IMR-90 (cell line): ENCODE measurements around the gene KCNQ1. TPM values are rescaled to one million over a fixed set of nuclear protein-coding genes. Genes with fewer than 3 reads are reported as not detected.

Source experiments
- ATAC-seq: fragments of 200-7000 bp; cut with Tn5 transposase; 2 replicates; pipeline ENCODE4 v1.9.1; 2020; ENCODE audit warnings: low read depth, mild to moderate bottlenecking, moderate library complexity
- BruUV-seq: library from RNA; stranded (reverse); fragments of 400-500 nt; replicated peaks from 2 replicates; lab custom pipeline; 2021; lab: Mats Ljungman, UMichigan
- CTCF ChIA-PET: fragments of 300-600 bp; formaldehyde crosslinking; extraction: SDS; loops from one replicate; lab custom pipeline; 2021; ENCODE audit warnings: antibody characterized with exemption; lab: Yijun Ruan, JAX
- POLR2A ChIA-PET: fragments of 300-600 bp; sonication (Branson Sonifier 250); formaldehyde crosslinking; loops from one replicate; lab custom pipeline; 2022; ENCODE audit warnings: antibody characterized with exemption; ENCODE audit not compliant: unreplicated experiment; lab: Charles Lee
- DNase-seq: peaks from one replicate; pipeline ENCODE4 v3.0.0; 2013
- H2AFZ ChIP-seq: replicated peaks from 2 replicates; pipeline ENCODE3; 2013; ENCODE audit warnings: low read length, mild to moderate bottlenecking; ENCODE audit not compliant: poor library complexity
- H2AK5ac ChIP-seq: 2 replicates; pipeline ENCODE4 v1.6.1; 2013; ENCODE audit warnings: low read depth, low read length, inconsistent platforms
- H2AK9ac ChIP-seq: replicated peaks from 2 replicates; pipeline ENCODE3; 2013; ENCODE audit warnings: mild to moderate bottlenecking, low read depth, low read length, moderate library complexity; ENCODE audit not compliant: poor library complexity
- H2BK120ac ChIP-seq: 2 replicates; pipeline ENCODE4 v1.6.1; 2013; ENCODE audit warnings: low read depth, low read length, inconsistent platforms
- H2BK15ac ChIP-seq: 3 replicates; pipeline ENCODE4 v1.6.1; 2013; ENCODE audit warnings: low read depth, low read length, inconsistent platforms
- H2BK20ac ChIP-seq: 2 replicates; pipeline ENCODE4 v1.6.1; 2013; ENCODE audit warnings: low read depth, mild to moderate bottlenecking, inconsistent platforms, low read length, moderate library complexity
- H2BK5ac ChIP-seq: 2 replicates; pipeline ENCODE4 v1.6.1; 2013; ENCODE audit warnings: mild to moderate bottlenecking, low read depth, low read length, inconsistent platforms; ENCODE audit not compliant: poor library complexity, severe bottlenecking
- H3K14ac ChIP-seq: replicated peaks from 2 replicates; pipeline ENCODE4 v1.6.1; 2013; ENCODE audit warnings: low read depth, low read length, inconsistent platforms
- H3K18ac ChIP-seq: 2 replicates; pipeline ENCODE4 v1.6.1; 2013; ENCODE audit warnings: low read depth, low read length, control low read depth
- H3K23ac ChIP-seq: 2 replicates; pipeline ENCODE4 v1.6.1; 2013; ENCODE audit warnings: low read depth, low read length, inconsistent platforms
- H3K27ac ChIP-seq: 2 replicates; pipeline ENCODE4 v1.5.1; 2013; ENCODE audit warnings: mild to moderate bottlenecking, control low read depth, low read length; ENCODE audit not compliant: insufficient read depth
- H3K27me3 ChIP-seq: 2 replicates; pipeline ENCODE4 v1.6.1; 2013; ENCODE audit warnings: low read length; ENCODE audit not compliant: control insufficient read depth, insufficient read depth
- H3K36me3 ChIP-seq: 2 replicates; pipeline ENCODE4 v1.6.1; 2013; ENCODE audit warnings: low read length, mixed read lengths; ENCODE audit not compliant: control insufficient read depth, insufficient read depth
- H3K4ac ChIP-seq: 2 replicates; pipeline ENCODE4 v1.6.1; 2013; ENCODE audit warnings: low read depth, low read length, inconsistent platforms
- H3K4me1 ChIP-seq: 2 replicates; pipeline ENCODE4 v1.6.1; 2013; ENCODE audit warnings: low read length, mixed read lengths; ENCODE audit not compliant: control insufficient read depth, insufficient read depth
- H3K4me2 ChIP-seq: 2 replicates; pipeline ENCODE4 v1.6.1; 2013; ENCODE audit warnings: low read depth, mild to moderate bottlenecking, control low read depth, low read length, moderate library complexity
- H3K4me3 ChIP-seq: 2 replicates; pipeline ENCODE4 v1.5.1; 2013; ENCODE audit warnings: low read depth, mild to moderate bottlenecking, control low read depth, low read length, moderate library complexity; ENCODE audit not compliant: insufficient read depth
- H3K56ac ChIP-seq: 2 replicates; pipeline ENCODE4 v1.6.1; 2013; ENCODE audit warnings: low read length, inconsistent platforms; ENCODE audit not compliant: insufficient read depth; ENCODE audit errors: extremely low read depth
- H3K79me1 ChIP-seq, 2 experiments: 2 replicates each; pipeline ENCODE4 v1.6.1; 2013; ENCODE audit warnings: low read length in 2 of 2, inconsistent platforms in 1 of 2, low read depth in 1 of 2
- H3K9ac ChIP-seq: 2 replicates; pipeline ENCODE4 v1.6.1; 2013; ENCODE audit warnings: low read depth, low read length, control low read depth
- H3K9me1 ChIP-seq: 2 replicates; pipeline ENCODE4 v1.6.1; 2013; ENCODE audit warnings: low read length, inconsistent platforms; ENCODE audit not compliant: insufficient read depth
- H3K9me3 ChIP-seq: 2 replicates; pipeline ENCODE4 v1.6.1; 2013; ENCODE audit warnings: low read length; ENCODE audit not compliant: control insufficient read depth, insufficient read depth
- H4K20me1 ChIP-seq: 2 replicates; pipeline ENCODE4 v1.6.1; 2013; ENCODE audit warnings: low read length, inconsistent platforms; ENCODE audit not compliant: insufficient read depth
- H4K5ac ChIP-seq: 2 replicates; pipeline ENCODE4 v1.6.1; 2013; ENCODE audit warnings: mild to moderate bottlenecking, low read depth, low read length, control low read depth
- H4K8ac ChIP-seq, 2 experiments: 2 replicates each; pipeline ENCODE4 v1.6.1; 2013; ENCODE audit warnings: low read depth in 2 of 2, low read length in 2 of 2, control low read depth in 1 of 2, inconsistent platforms in 1 of 2
- H4K91ac ChIP-seq: 2 replicates; pipeline ENCODE4 v1.6.1; 2013; ENCODE audit warnings: low read depth, low read length, inconsistent platforms; ENCODE audit not compliant: insufficient read depth
- BHLHE40 ChIP-seq: fragments of 150-350 bp; IDR thresholded peaks from 2 replicates; pipeline ENCODE4 v1.6.1; 2016; ENCODE audit warnings: mild to moderate bottlenecking, low read depth, low read length
- CHD1 ChIP-seq: IDR thresholded peaks from 2 replicates; pipeline ENCODE4 v1.6.1; 2012; ENCODE audit warnings: low read depth, low read length, improper control_type of control experiment
- CTCF ChIP-seq: conservative IDR thresholded peaks from 2 replicates; pipeline ENCODE4 v1.5.1; 2012; ENCODE audit warnings: mild to moderate bottlenecking, low read depth, low read length, improper control_type of control experiment
- ELK1 ChIP-seq: fragments of 150-350 bp; IDR thresholded peaks from 2 replicates; pipeline ENCODE4 v1.6.1; 2016; ENCODE audit warnings: low read depth, mild to moderate bottlenecking, low read length, moderate library complexity, borderline replicate concordance
- FOS ChIP-seq: fragments of 150-350 bp; IDR thresholded peaks from 2 replicates; pipeline ENCODE4 v1.6.1; 2016; ENCODE audit warnings: low read depth, low read length
- MAFK ChIP-seq: IDR thresholded peaks from 2 replicates; pipeline ENCODE4 v1.6.1; 2012; ENCODE audit warnings: low read depth, low read length, improper control_type of control experiment
- MAZ ChIP-seq: IDR thresholded peaks from 2 replicates; pipeline ENCODE4 v1.6.1; 2012; ENCODE audit warnings: low read depth, mild to moderate bottlenecking, low read length, improper control_type of control experiment, moderate library complexity, borderline replicate concordance
- MXI1 ChIP-seq: IDR thresholded peaks from 2 replicates; pipeline ENCODE4 v1.6.1; 2012; ENCODE audit warnings: low read depth, mild to moderate bottlenecking, low read length, moderate library complexity, borderline replicate concordance
- NFE2L2 ChIP-seq: fragments of 150-350 bp; IDR thresholded peaks from 2 replicates; pipeline ENCODE4 v1.6.1; 2016; ENCODE audit warnings: low read depth, mild to moderate bottlenecking, low read length
- POLR2A ChIP-seq: IDR thresholded peaks from 2 replicates; pipeline ENCODE4 v1.6.1; 2012; ENCODE audit warnings: mild to moderate bottlenecking, low read depth, low read length
- RAD21 ChIP-seq: IDR thresholded peaks from 2 replicates; pipeline ENCODE4 v1.6.1; 2012; ENCODE audit warnings: low read length, improper control_type of control experiment
- RCOR1 ChIP-seq: IDR thresholded peaks from 2 replicates; pipeline ENCODE4 v1.6.1; 2012; ENCODE audit warnings: mild to moderate bottlenecking, low read length, improper control_type of control experiment; ENCODE audit not compliant: insufficient replicate concordance
- RFX5 ChIP-seq: IDR thresholded peaks from 2 replicates; pipeline ENCODE4 v1.8.0; 2012; ENCODE audit warnings: low read depth, mild to moderate bottlenecking, low read length, moderate library complexity
- SMC3 ChIP-seq: fragments of 150-350 bp; IDR thresholded peaks from 2 replicates; pipeline ENCODE4 v1.6.1; 2016; ENCODE audit warnings: low read depth, mild to moderate bottlenecking, antibody characterized with exemption, low read length, moderate library complexity
- USF2 ChIP-seq: fragments of 150-350 bp; IDR thresholded peaks from 2 replicates; pipeline ENCODE4 v1.6.1; 2017; ENCODE audit warnings: mild to moderate bottlenecking, antibody characterized with exemption, low read length, low read depth
- WGBS, 2 experiments: methylation state at CpG; one replicate each; pipeline versions ENCODE4 v1.1.5 to v1.1.7; 2013; ENCODE audit warnings: missing lambda C conversion rate in 2 of 2; ENCODE audit not compliant: insufficient read length in 1 of 2; ENCODE audit errors: extremely low coverage in 2 of 2; 5-methylcytosine and 5-hydroxymethylcytosine counted together
- dilution Hi-C: fragments of 300-500 bp; cut with HindIII; formaldehyde crosslinking; loops from one replicate; pipeline ENCODE4 v1.14.3; 2018; ENCODE audit warnings: low sequenced_read_pairs; ENCODE audit not compliant: unreplicated experiment
- in situ Hi-C: fragments of 300-500 bp; cut with MboI; formaldehyde crosslinking; loops from 3 replicates; pipeline ENCODE4 v1.14.3; 2019; ENCODE audit warnings: low sequenced_read_pairs, inconsistent platforms, mixed read lengths
- intact Hi-C: fragments of 100-400 bp; cut with micrococcal nuclease; formaldehyde crosslinking; loops from 2 replicates; pipeline ENCODE4 v1.10.0; 2022
- polyA plus RNA-seq, 3 experiments: library from polyadenylated mRNA; depleted of rRNA; stranded (reverse); fragments of >200 nt; gene quantifications; 2 replicates each; pipeline ENCODE4 v1.2.3, GENCODE V29; 2012; ENCODE audit warnings: low replicate concordance in 1 of 3
- total RNA-seq: library from RNA; depleted of rRNA; stranded (reverse); fragments of >200 nt; gene quantifications from 2 replicates; pipeline ENCODE4 v1.2.3, GENCODE V29; 2012

The KCNQ1 gene
- total and polyA plus RNA-seq, 2 of the 4 experiments (the other 2 are of a cell fraction), result 0.07 TPM; not detected in 1

GRCh38 chr11:2459016-2459725 is 14.4 kb downstream of the KCNQ1 start:
- H3K56ac ChIP-seq, result no peak overlapping the region
- H4K91ac ChIP-seq, result no peak overlapping the region
- no peak overlapping the region for H3K4me2 ChIP-seq
- H3K9me3 ChIP-seq, result no peaks in the 10 kb centered on the region
- H3K79me1 ChIP-seq, result no peaks in the 10 kb centered on the region
- BruUV-seq, result no TSS peak
- no peaks in the 10 kb centered on the region for H3K9me1 ChIP-seq
- no peak overlapping the region for H2BK15ac ChIP-seq
- no peak overlapping the region for H2AK5ac ChIP-seq
- dilution Hi-C loops (no loop called here), intact Hi-C loops (no loop called here), in situ Hi-C loops (no loop called here)
- CTCF ChIA-PET, result no interaction called here
- H3K4me3 ChIP-seq, result no peak overlapping the region
- H2BK5ac ChIP-seq, result no peak overlapping the region
- no peak overlapping the region for H3K9ac ChIP-seq
- no peak overlapping the region for H2AFZ ChIP-seq
- no peaks in the 10 kb centered on the region for H3K4me1 ChIP-seq
- H2BK120ac ChIP-seq, result no peak overlapping the region
- no peaks in the 10 kb centered on the region for H4K20me1 ChIP-seq
- no peak for TF ChIP-seq CHD1
- no peak for TF ChIP-seq MAZ
- TF ChIP-seq RCOR1, result no peak
- TF ChIP-seq ELK1, result no peak
- TF ChIP-seq NFE2L2, result no peak
- TF ChIP-seq CTCF, result no peak
- no peak for TF ChIP-seq BHLHE40
- TF ChIP-seq RAD21, result no peak
- no peak for TF ChIP-seq MXI1
- no peak for TF ChIP-seq USF2
- TF ChIP-seq SMC3, result no peak
- no peak for TF ChIP-seq FOS
- no peak for TF ChIP-seq RFX5
- no peak for TF ChIP-seq POLR2A
- TF ChIP-seq MAFK, result no peak
- no peak overlapping the region for H2BK20ac ChIP-seq
- no peak overlapping the region for H4K5ac ChIP-seq
- H3K27ac ChIP-seq, result no peak overlapping the region
- no peak overlapping the region for H2AK9ac ChIP-seq
- H4K8ac ChIP-seq, result no peak overlapping the region
- H3K14ac ChIP-seq, result no peak overlapping the region
- ATAC-seq, result no peak
- no peaks in the 10 kb centered on the region for H3K36me3 ChIP-seq
- 100% methylated on average over 1 of the region's 20 CpGs; no CpG with 5 or more reads in 1 of the 2 experiments for WGBS, 2 experiments
- H3K18ac ChIP-seq, result no peak overlapping the region
- POLR2A ChIA-PET, result interaction anchor here (0.5 kb wide), 1 partner anchor 11 kb away, joined by 3 read pairs; no protein-coding TSS in a partner anchor
- DNase-seq, result no peak
- no peak overlapping the region for H3K23ac ChIP-seq
- H3K27me3 ChIP-seq, result peaks cover 30% of the 10 kb centered on the region
- no peak overlapping the region for H3K4ac ChIP-seq
